ENCODE results near the gene RARB. TPM values are rescaled to one million over a fixed set of nuclear protein-coding genes. Genes with fewer than 3 reads are reported as not detected.

The RARB gene
- total RNA-seq, 1 experiment from 2014 or later = 2.5 TPM

GRCh38 chr3:25472731-25473130 lies 44.7 kb downstream of the RARB start:
- Mint-ChIP-seq H3K9me3 (ENCODE audit: unreplicated experiment) (no peaks in the 10 kb centered on the region), H3K36me3 (ENCODE audit: insufficient read depth, unreplicated experiment) (no peaks in the 10 kb centered on the region), H3K4me1 (ENCODE audit: low read depth, unreplicated experiment) (no peaks in the 10 kb centered on the region), H3K27me3 (ENCODE audit: insufficient read depth, unreplicated experiment) (no peaks in the 10 kb centered on the region), H3K4me3 (ENCODE audit: unreplicated experiment) (no peak overlapping the region), H3K27ac (ENCODE audit: unreplicated experiment) (no peak overlapping the region)
- ChIA-PET CTCF (no interaction called here), POLR2A (no interaction called here)
- Histone ChIP-seq H3K36me3 (ENCODE audit: control insufficient read depth, insufficient read depth, low read length) (no peaks in the 10 kb centered on the region), H3K27me3 (replicated peaks; ENCODE audit: control insufficient read depth, insufficient read depth, low read length) (no peaks in the 10 kb centered on the region), H3K4me1 (no peaks in the 10 kb centered on the region), H3K4me3 (ENCODE audit: low read depth, low read length) (no peak overlapping the region), H3K9me3 (no peaks in the 10 kb centered on the region)
- intact Hi-C loops (cut with micrococcal nuclease; ENCODE audit: unreplicated experiment) = no loop called here
- BruUV-seq (replicated peaks) = no TSS peak
- DNase-seq = no peak
- TF ChIP-seq, protein P1, sequence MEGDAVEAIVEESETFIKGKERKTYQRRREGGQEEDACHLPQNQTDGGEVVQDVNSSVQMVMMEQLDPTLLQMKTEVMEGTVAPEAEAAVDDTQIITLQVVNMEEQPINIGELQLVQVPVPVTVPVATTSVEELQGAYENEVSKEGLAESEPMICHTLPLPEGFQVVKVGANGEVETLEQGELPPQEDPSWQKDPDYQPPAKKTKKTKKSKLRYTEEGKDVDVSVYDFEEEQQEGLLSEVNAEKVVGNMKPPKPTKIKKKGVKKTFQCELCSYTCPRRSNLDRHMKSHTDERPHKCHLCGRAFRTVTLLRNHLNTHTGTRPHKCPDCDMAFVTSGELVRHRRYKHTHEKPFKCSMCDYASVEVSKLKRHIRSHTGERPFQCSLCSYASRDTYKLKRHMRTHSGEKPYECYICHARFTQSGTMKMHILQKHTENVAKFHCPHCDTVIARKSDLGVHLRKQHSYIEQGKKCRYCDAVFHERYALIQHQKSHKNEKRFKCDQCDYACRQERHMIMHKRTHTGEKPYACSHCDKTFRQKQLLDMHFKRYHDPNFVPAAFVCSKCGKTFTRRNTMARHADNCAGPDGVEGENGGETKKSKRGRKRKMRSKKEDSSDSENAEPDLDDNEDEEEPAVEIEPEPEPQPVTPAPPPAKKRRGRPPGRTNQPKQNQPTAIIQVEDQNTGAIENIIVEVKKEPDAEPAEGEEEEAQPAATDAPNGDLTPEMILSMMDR (IDR thresholded peaks at IDR 0.05; ENCODE audit: insufficient read depth in 1 of 2, low read depth in 1 of 2, low read length in 1 of 2, severe bottlenecking in 1 of 2, unreplicated experiment in 1 of 2) = no peak

GRCh38 chr3:25473246-25473645 lies 45.2 kb downstream of the RARB start:
- no peaks in the 10 kb centered on the region for H3K9me3 ChIP-seq
- Mint-ChIP-seq H3K27me3 (ENCODE audit: insufficient read depth, unreplicated experiment) (no peaks in the 10 kb centered on the region), H3K36me3 (ENCODE audit: insufficient read depth, unreplicated experiment) (no peaks in the 10 kb centered on the region), H3K4me3 (ENCODE audit: unreplicated experiment) (no peak overlapping the region), H3K27ac (ENCODE audit: unreplicated experiment) (no peak overlapping the region), H3K4me1 (ENCODE audit: low read depth, unreplicated experiment) (no peaks in the 10 kb centered on the region), H3K9me3 (ENCODE audit: unreplicated experiment) (no peaks in the 10 kb centered on the region)
- no peaks in the 10 kb centered on the region for H3K27me3 ChIP-seq (replicated peaks; ENCODE audit: control insufficient read depth, insufficient read depth, low read length)
- ChIA-PET CTCF (no interaction called here), POLR2A (no interaction called here)
- no peak overlapping the region for H3K4me3 ChIP-seq (ENCODE audit: low read depth, low read length)
- TF ChIP-seq, protein P1 (IDR thresholded peaks at IDR 0.05; ENCODE audit: insufficient read depth in 1 of 2, low read depth in 1 of 2, low read length in 1 of 2, severe bottlenecking in 1 of 2, unreplicated experiment in 1 of 2) = no peak
- H3K4me1 ChIP-seq = no peaks in the 10 kb centered on the region
- intact Hi-C loops (cut with micrococcal nuclease; ENCODE audit: unreplicated experiment) = no loop called here
- no TSS peak for BruUV-seq (replicated peaks)
- no peak for DNase-seq
- H3K36me3 ChIP-seq (ENCODE audit: control insufficient read depth, insufficient read depth, low read length) = no peaks in the 10 kb centered on the region

DNA sequence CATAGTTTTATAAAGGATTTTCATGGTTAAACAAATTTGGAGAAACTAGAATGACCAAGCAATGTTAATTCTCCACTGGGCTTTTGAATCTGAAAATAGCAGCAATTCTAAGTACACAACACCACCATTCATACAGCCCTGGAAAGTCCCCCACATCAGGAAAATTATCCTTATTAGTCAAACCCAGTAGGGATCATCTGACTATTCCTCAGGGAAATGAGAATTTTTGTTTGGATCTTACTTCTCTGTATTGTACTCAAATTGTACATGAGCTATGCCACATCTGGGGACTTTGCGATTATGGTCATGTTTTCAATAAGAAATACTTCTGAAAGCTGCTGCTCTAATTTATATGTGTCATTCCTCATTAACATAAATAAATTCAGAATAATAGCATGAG lies 46.0 kb downstream of the RARB start:
- BruUV-seq (replicated peaks) = no TSS peak
- H3K4me3 ChIP-seq (ENCODE audit: low read depth, low read length) = no peak overlapping the region
- POLR2A ChIA-PET = no interaction called here
- Mint-ChIP-seq H3K4me3 (ENCODE audit: unreplicated experiment) (no peak overlapping the region), H3K36me3 (ENCODE audit: insufficient read depth, unreplicated experiment) (no peaks in the 10 kb centered on the region), H3K27me3 (ENCODE audit: insufficient read depth, unreplicated experiment) (no peaks in the 10 kb centered on the region), H3K4me1 (ENCODE audit: low read depth, unreplicated experiment) (no peaks in the 10 kb centered on the region), H3K9me3 (ENCODE audit: unreplicated experiment) (no peaks in the 10 kb centered on the region), H3K27ac (ENCODE audit: unreplicated experiment) (no peak overlapping the region)
- no peaks in the 10 kb centered on the region for H3K27me3 ChIP-seq (replicated peaks; ENCODE audit: control insufficient read depth, insufficient read depth, low read length)
- H3K9me3 ChIP-seq = no peaks in the 10 kb centered on the region
- H3K4me1 ChIP-seq = no peaks in the 10 kb centered on the region
- intact Hi-C loops (cut with micrococcal nuclease; ENCODE audit: unreplicated experiment) = no loop called here
- no peak for DNase-seq
- CTCF ChIA-PET = no interaction called here
- H3K36me3 ChIP-seq (ENCODE audit: control insufficient read depth, insufficient read depth, low read length) = no peaks in the 10 kb centered on the region
- TF ChIP-seq, protein P1 (IDR thresholded peaks at IDR 0.05; ENCODE audit: insufficient read depth in 1 of 2, low read depth in 1 of 2, low read length in 1 of 2, severe bottlenecking in 1 of 2, unreplicated experiment in 1 of 2) = no peak

Data from Caco-2 (cell line).